ENCODE data around the gene DGKB.

- TF ChIP-seq, protein P1, sequence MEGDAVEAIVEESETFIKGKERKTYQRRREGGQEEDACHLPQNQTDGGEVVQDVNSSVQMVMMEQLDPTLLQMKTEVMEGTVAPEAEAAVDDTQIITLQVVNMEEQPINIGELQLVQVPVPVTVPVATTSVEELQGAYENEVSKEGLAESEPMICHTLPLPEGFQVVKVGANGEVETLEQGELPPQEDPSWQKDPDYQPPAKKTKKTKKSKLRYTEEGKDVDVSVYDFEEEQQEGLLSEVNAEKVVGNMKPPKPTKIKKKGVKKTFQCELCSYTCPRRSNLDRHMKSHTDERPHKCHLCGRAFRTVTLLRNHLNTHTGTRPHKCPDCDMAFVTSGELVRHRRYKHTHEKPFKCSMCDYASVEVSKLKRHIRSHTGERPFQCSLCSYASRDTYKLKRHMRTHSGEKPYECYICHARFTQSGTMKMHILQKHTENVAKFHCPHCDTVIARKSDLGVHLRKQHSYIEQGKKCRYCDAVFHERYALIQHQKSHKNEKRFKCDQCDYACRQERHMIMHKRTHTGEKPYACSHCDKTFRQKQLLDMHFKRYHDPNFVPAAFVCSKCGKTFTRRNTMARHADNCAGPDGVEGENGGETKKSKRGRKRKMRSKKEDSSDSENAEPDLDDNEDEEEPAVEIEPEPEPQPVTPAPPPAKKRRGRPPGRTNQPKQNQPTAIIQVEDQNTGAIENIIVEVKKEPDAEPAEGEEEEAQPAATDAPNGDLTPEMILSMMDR (IDR thresholded peaks at IDR 0.05), result no peak
- no peak for TF ChIP-seq POLR2A (IDR thresholded peaks at IDR 0.05)
Measured at GRCh38 chr7:14229047-14229446, 673.5 kb downstream of the DGKB start.

Data from stomach (tissue), 4 donors.